22Rv1 (cell line): ENCODE measurements around the gene IL32.

Experiments used
- CTCF ChIP-seq: fragments of 450-650 bp; IDR thresholded peaks from 2 replicates; pipeline ENCODE4 v1.5.1; 2017; ENCODE audit warnings: mild to moderate bottlenecking
- ZFX ChIP-seq: fragments of 450-650 bp; IDR thresholded peaks from 2 replicates; pipeline ENCODE4 v1.6.1; 2017; ENCODE audit warnings: antibody characterized with exemption, borderline replicate concordance

GRCh38 chr16:3047387-3047720, 18.1 kb upstream of the IL32 start:
- TF ChIP-seq CTCF = no peak
- no peak for TF ChIP-seq ZFX
